HepG2 (cell line): ENCODE measurements around the gene PRSS50. TPM values are rescaled to one million over a fixed set of nuclear protein-coding genes. Genes with fewer than 3 reads are reported as not detected.

ENCODE experiments used
- ATAC-seq: fragments of 200-7000 bp; cut with Tn5 transposase; 3 replicates; pipeline ENCODE4 v1.9.1; 2020; ENCODE audit warnings: mild to moderate bottlenecking, moderate library complexity
- BruUV-seq: library from RNA; stranded (reverse); fragments of 400-500 nt; replicated peaks from 2 replicates; lab custom pipeline; 2021; lab: Mats Ljungman, UMichigan
- CTCF ChIA-PET: fragments of 300-600 bp; formaldehyde crosslinking; extraction: SDS; loops from one replicate; lab custom pipeline; 2021; ENCODE audit warnings: low total read pairs, inconsistent platforms, low intra/inter-chr PET ratio; lab: Yijun Ruan, JAX
- POLR2A ChIA-PET: fragments of 350-600 bp; sonication (Branson Sonifier 250); formaldehyde crosslinking; loops from one replicate; lab custom pipeline; 2020; ENCODE audit warnings: antibody characterized with exemption, inconsistent platforms; lab: Yijun Ruan, JAX
- DNase-seq: peaks from one replicate; pipeline ENCODE4 v3.0.0-alpha.2; 2015; ENCODE audit warnings: low spot score
- FAIRE-seq: peaks from 3 replicates; lab custom pipeline; 2011; peaks lifted over from hg19 to GRCh38; lab: Jason Lieb, UNC
- H2AFZ ChIP-seq: one replicate; pipeline ENCODE4 v1.6.1; 2011; ENCODE audit warnings: low read length, inconsistent platforms
- H3K27ac ChIP-seq: fragments of 300-600 bp; 3 replicates; pipeline ENCODE4 v1.8.0; 2011; ENCODE audit warnings: mixed run types, mild to moderate bottlenecking, mixed read lengths, low read length, inconsistent platforms; ENCODE audit not compliant: insufficient read depth; ENCODE audit errors: extremely low read length
- H3K27me3 ChIP-seq, 2 experiments: fragments of 200-600 bp in 1 of 2; 2 replicates in 1 of 2; 3 replicates in 1 of 2; pipeline versions ENCODE4 v1.6.0 to v1.8.0; 2011; ENCODE audit warnings: low read length in 2 of 2, mild to moderate bottlenecking in 2 of 2, moderate library complexity in 2 of 2, inconsistent platforms in 1 of 2; ENCODE audit not compliant: insufficient read depth in 2 of 2, control insufficient read depth in 1 of 2
- H3K36me3 ChIP-seq, 2 experiments: fragments of 200-600 bp in 1 of 2; replicated peaks in 1 of 2; 2 replicates in 1 of 2; 3 replicates in 1 of 2; pipeline versions ENCODE4 v1.5.1 to v1.8.0; 2011; ENCODE audit warnings: low read length in 2 of 2, inconsistent platforms in 1 of 2; ENCODE audit not compliant: insufficient read depth in 2 of 2, control insufficient read depth in 1 of 2
- H3K4me1 ChIP-seq: 2 replicates; pipeline ENCODE4 v1.5.1; 2012; ENCODE audit warnings: low read length, inconsistent platforms; ENCODE audit not compliant: insufficient read depth
- H3K4me2 ChIP-seq: 2 replicates; pipeline ENCODE4 v1.6.0; 2011; ENCODE audit warnings: low read depth, low read length, inconsistent platforms
- H3K4me3 ChIP-seq, 3 experiments: fragments of 200-600 bp in 1 of 3; sonication (generic), shearing (Covaris generic) in 1 of 3; replicated peaks in 1 of 3; 2 replicates each; pipeline ENCODE4 v1.5.1; 2011 to 2016; ENCODE audit warnings: low read length in 3 of 3, inconsistent platforms in 2 of 3, low read depth in 2 of 3, mild to moderate bottlenecking in 2 of 3, control low read depth in 1 of 3, mixed read lengths in 1 of 3; ENCODE audit not compliant: insufficient read depth in 1 of 3
- H3K79me2 ChIP-seq: one replicate; pipeline ENCODE4 v1.6.1; 2011; ENCODE audit warnings: low read length, inconsistent platforms; ENCODE audit not compliant: insufficient read depth
- H3K9ac ChIP-seq: 2 replicates; pipeline ENCODE4 v1.6.0; 2011; ENCODE audit warnings: mild to moderate bottlenecking, low read depth, low read length, inconsistent platforms; ENCODE audit not compliant: insufficient read depth
- H3K9me3 ChIP-seq: 2 replicates; pipeline ENCODE4 v1.5.1; 2012; ENCODE audit warnings: mild to moderate bottlenecking, low read length
- H4K20me1 ChIP-seq: 2 replicates; pipeline ENCODE4 v1.6.0; 2011; ENCODE audit warnings: inconsistent platforms, mild to moderate bottlenecking, low read length, moderate library complexity; ENCODE audit not compliant: insufficient read depth
- ARID3A ChIP-seq: IDR thresholded peaks from 2 replicates; pipeline ENCODE4 v1.6.1; 2012; ENCODE audit warnings: low read depth, low read length, improper control_type of control experiment
- BRCA1 ChIP-seq: sonication (generic); formaldehyde crosslinking; IDR thresholded peaks from 2 replicates; pipeline ENCODE4 v1.4.0; 2020; ENCODE audit warnings: missing genetic modification reagents
- DNMT1 ChIP-seq: sonication (generic); formaldehyde crosslinking; IDR thresholded peaks from 2 replicates; pipeline ENCODE4 v1.5.1; 2020; ENCODE audit warnings: mild to moderate bottlenecking, missing genetic modification reagents
- HOXA3 ChIP-seq: sonication (generic); formaldehyde crosslinking; IDR thresholded peaks from 2 replicates; pipeline ENCODE4 v1.5.0; 2020; ENCODE audit warnings: missing genetic modification reagents
- STAG1 ChIP-seq: sonication (generic); formaldehyde crosslinking; IDR thresholded peaks from 2 replicates; pipeline ENCODE4 v1.4.0; 2020; ENCODE audit warnings: missing genetic modification reagents
- ZFP62 ChIP-seq: sonication (generic); formaldehyde crosslinking; IDR thresholded peaks from 2 replicates; pipeline ENCODE4 v1.4.0; 2020; ENCODE audit warnings: missing genetic modification reagents
- ZNF776 ChIP-seq: sonication (generic); formaldehyde crosslinking; IDR thresholded peaks from 2 replicates; pipeline ENCODE4 v1.4.0; 2020; ENCODE audit warnings: mild to moderate bottlenecking, missing genetic modification reagents
- WGBS: methylation state at CpG from one replicate; pipeline ENCODE4 v1.1.6; 2017; ENCODE audit warnings: low lambda C conversion rate; 5-methylcytosine and 5-hydroxymethylcytosine counted together
- in situ Hi-C: cut with HindIII; loops from 2 replicates; pipeline ENCODE4 v1.10.0; 2017; ENCODE audit warnings: low pct_unique_long_range_greater_than_20kb; ENCODE audit not compliant: extremely low pct_ligation_motif_present
- intact Hi-C: fragments of 100-400 bp; cut with micrococcal nuclease; formaldehyde crosslinking; loops from one replicate; pipeline ENCODE4 v1.10.0; 2022; ENCODE audit not compliant: unreplicated experiment
- polyA plus RNA-seq, 8 experiments: library from polyadenylated mRNA; depleted of rRNA in 3 of 8; stranded (reverse) in 7 of 8; unstranded in 1 of 8; fragments of >200 nt; fragmentation: Illumina TruSeq in 4 of 8; extraction: Trizol in 4 of 8; gene quantifications; 2 replicates each; pipeline versions ENCODE4 v1.2.1 to v1.2.3, GENCODE V29; 2011 to 2016; ENCODE audit warnings: low read depth in 4 of 8, missing spikeins in 1 of 8, mixed read lengths in 1 of 8; ENCODE audit not compliant: insufficient read depth in 1 of 8
- total RNA-seq, 5 experiments: library from RNA; depleted of rRNA; stranded (reverse); fragments of >200 nt; fragmentation: Illumina TruSeq; extraction: Trizol; gene quantifications; 2 replicates each; pipeline ENCODE4 v1.2.3, GENCODE V29; 2016; ENCODE audit warnings: low read depth in 1 of 5

Gene PRSS50
- total and polyA plus RNA-seq, 2 of the 13 experiments (the other 11 are each of a cell fraction or from before 2014, with no cell fraction given): not detected

DNA sequence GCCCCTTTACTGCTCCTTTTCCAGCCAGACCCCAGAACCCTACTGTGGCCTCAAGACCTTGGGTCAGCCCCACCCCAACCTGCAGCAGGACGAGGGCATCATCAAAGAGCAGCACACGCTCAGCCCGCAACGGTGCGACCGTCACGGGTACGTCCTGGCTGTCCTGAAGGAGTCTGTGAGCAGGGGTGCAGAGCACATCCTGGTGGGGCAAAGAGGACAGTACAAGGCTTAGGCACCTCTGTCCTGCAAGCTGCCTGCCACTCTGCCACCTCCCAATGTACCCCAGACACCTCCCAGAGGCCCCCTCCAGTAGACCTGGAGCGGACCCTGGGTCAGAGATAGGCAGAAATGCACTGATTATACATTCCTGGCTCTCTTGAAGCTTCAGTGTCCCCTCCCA, 32.2 kb downstream of the PRSS50 start:
- ATAC-seq (peak; percentile 56), DNase-seq (no peak), FAIRE-seq (no peak)
- Histone ChIP-seq H3K36me3 (no peaks in the 10 kb centered on the region), H3K79me2 (no peaks in the 10 kb centered on the region), H4K20me1 (no peaks in the 10 kb centered on the region), H3K4me2 (no peak overlapping the region), H3K9ac (no peak overlapping the region), H3K4me1 (no peaks in the 10 kb centered on the region), H2AFZ (no peak overlapping the region), H3K27me3 (peaks cover 4 to 38% of the 10 kb centered on the region in 2 experiments; a peak in 3 of 5 replicates), H3K9me3 (no peaks in the 10 kb centered on the region), H3K27ac (no peak overlapping the region), H3K4me3 (no peak overlapping the region)
- WGBS: 7% methylated on average over 9 of the region's 9 CpGs
- POLR2A ChIA-PET: no interaction called here
- BruUV-seq: no TSS peak
- in situ Hi-C loops: no loop called here
- TF ChIP-seq STAG1 (CRISPR knock-in tag) (0 out of 2 replicates have a peak, but pooled peaks have one; percentile 2), ZNF776 (CRISPR knock-in tag) (no peak)
- intact Hi-C loops: no loop called here
- CTCF ChIA-PET: no interaction called here

DNA sequence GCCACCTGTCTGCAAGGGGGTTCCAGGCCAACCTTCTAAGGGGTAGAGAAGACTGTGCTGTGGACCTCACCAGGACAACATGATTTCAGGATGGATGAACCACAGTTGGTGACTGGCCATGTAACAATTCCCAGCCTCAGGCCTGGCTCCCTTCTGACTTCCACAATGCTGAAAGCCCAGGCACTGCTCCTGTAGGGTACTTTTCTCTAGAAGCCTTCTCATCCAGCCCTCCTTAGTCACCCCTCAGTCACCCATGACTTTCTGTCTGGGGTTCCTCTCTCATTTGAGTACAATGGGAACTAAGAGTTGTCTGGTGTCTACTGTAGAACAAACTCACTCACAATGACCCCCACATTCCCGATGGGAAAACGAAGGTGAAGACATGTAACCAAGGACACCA, 32.8 kb downstream of the PRSS50 start:
- no peak overlapping the region for H3K4me3 ChIP-seq
- H3K27me3 ChIP-seq: peaks cover 4 to 42% of the 10 kb centered on the region in 2 experiments; a peak in 3 of 5 replicates
- BruUV-seq: no TSS peak
- in situ Hi-C loops: no loop called here
- no peak for FAIRE-seq
- TF ChIP-seq ZFP62 (CRISPR knock-in tag) (no peak), DNMT1 (CRISPR knock-in tag) (no peak), BRCA1 (CRISPR knock-in tag) (no peak), HOXA3 (CRISPR knock-in tag) (no peak), ARID3A (no peak)
- no peaks in the 10 kb centered on the region for H3K4me1 ChIP-seq
- H2AFZ ChIP-seq: no peak overlapping the region
- H3K79me2 ChIP-seq: no peaks in the 10 kb centered on the region
- DNase-seq: no peak
- H3K36me3 ChIP-seq: no peaks in the 10 kb centered on the region
- no peak overlapping the region for H3K9ac ChIP-seq
- ChIA-PET CTCF (no interaction called here), POLR2A (no interaction called here)
- no peaks in the 10 kb centered on the region for H4K20me1 ChIP-seq
- no peak overlapping the region for H3K27ac ChIP-seq
- WGBS: 48% methylated on average over 2 of the region's 2 CpGs
- H3K9me3 ChIP-seq: no peaks in the 10 kb centered on the region
- no peak overlapping the region for H3K4me2 ChIP-seq
- no peak for ATAC-seq
- intact Hi-C loops: no loop called here
